ENCODE results near the gene CA11.

The CA11 gene

GRCh38 chr19:48627865-48628314 is 18.1 kb downstream of the CA11 start:
- DNase-seq, result no peak

- no peak for DNase-seq
These were observed 18.7 kb downstream of the CA11 start for GRCh38 chr19:48627201-48627864.

GRCh38 chr19:48625891-48626327 is 20.1 kb downstream of the CA11 start:
- no peak for DNase-seq

- no peak for DNase-seq
These were observed 20.9 kb downstream of the CA11 start for GRCh38 chr19:48624791-48625723.

GRCh38 chr19:48624067-48624594 is 21.9 kb downstream of the CA11 start:
- DNase-seq, result peak; percentile 97

GRCh38 chr19:48623556-48624066 is 22.4 kb downstream of the CA11 start:
- DNase-seq, result no peak

GRCh38 chr19:48619692-48620585 is 26.0 kb downstream of the CA11 start:
- DNase-seq, result no peak

- peak; percentile 98 for DNase-seq
These were observed 26.9 kb downstream of the CA11 start, which contains the start of the genes RPL18 and SPHK2 for GRCh38 chr19:48618916-48619691. TSS of gene RPL18 (minus strand) at chr19:48619178. CDS start at chr19:48619143, 35 bp downstream. TSS of gene SPHK2 (plus strand) at chr19:48619506. CDS start at chr19:48620515, 1,009 bp downstream.

- DNase-seq, result no peak
These were observed 27.6 kb downstream of the CA11 start for GRCh38 chr19:48618278-48618915.

- no peak for DNase-seq
These were observed 28.6 kb downstream of the CA11 start for GRCh38 chr19:48617146-48617937.

GRCh38 chr19:48616491-48617056 is 29.4 kb downstream of the CA11 start:
- no peak for DNase-seq

- DNase-seq, result no peak
These were observed 29.9 kb downstream of the CA11 start for GRCh38 chr19:48616041-48616436.

- DNase-seq, result no peak
These were observed 30.6 kb downstream of the CA11 start for GRCh38 chr19:48615231-48616040.

GRCh38 chr19:48614436-48615230 is 31.4 kb downstream of the CA11 start, which contains the start of gene FAM83E:
TSS of gene FAM83E (minus strand) at chr19:48615076. CDS start at chr19:48613372, 1,704 bp downstream.
- no peak for DNase-seq

- DNase-seq, result no peak
These were observed 32.0 kb downstream of the CA11 start for GRCh38 chr19:48613852-48614435.

- no peak for DNase-seq
These were observed 32.7 kb downstream of the CA11 start for GRCh38 chr19:48613024-48613851.

Measured in amniotic stem cell (primary cell).